Right ventricle myocardium superior (tissue), 1 donor: ENCODE results near the gene CIBAR2. TPM values are rescaled to one million over a fixed set of nuclear protein-coding genes. Genes with fewer than 3 reads are reported as not detected.

Experiments used
- ATAC-seq: fragments of 200-7000 bp; cut with Tn5 transposase; one replicate; pipeline ENCODE4 v1.9.1; 2020; ENCODE audit warnings: mild to moderate bottlenecking; ENCODE audit not compliant: poor library complexity
- DNase-seq: peaks from one replicate; pipeline ENCODE4 v3.0.0-alpha.2; 2020
- intact Hi-C: fragments of 100-400 bp; cut with DNase I; formaldehyde crosslinking; loops from one replicate; pipeline ENCODE4 v1.11.2; 2022
- total RNA-seq: library from RNA; stranded (reverse); fragmentation: NEBNext Ultra II Directional; extraction: Animal tissue kit (Norgen Biotek cat#: 25700); gene quantifications from one replicate; pipeline ENCODE4 v1.2.1, GENCODE V29; 2021
- donor health status: DM: no; HTN: yes; CAD: no; lungs with severe emphysema.

CIBAR2 gene
- total RNA-seq, 1 donor from 2014 or later, result not detected

DNA sequence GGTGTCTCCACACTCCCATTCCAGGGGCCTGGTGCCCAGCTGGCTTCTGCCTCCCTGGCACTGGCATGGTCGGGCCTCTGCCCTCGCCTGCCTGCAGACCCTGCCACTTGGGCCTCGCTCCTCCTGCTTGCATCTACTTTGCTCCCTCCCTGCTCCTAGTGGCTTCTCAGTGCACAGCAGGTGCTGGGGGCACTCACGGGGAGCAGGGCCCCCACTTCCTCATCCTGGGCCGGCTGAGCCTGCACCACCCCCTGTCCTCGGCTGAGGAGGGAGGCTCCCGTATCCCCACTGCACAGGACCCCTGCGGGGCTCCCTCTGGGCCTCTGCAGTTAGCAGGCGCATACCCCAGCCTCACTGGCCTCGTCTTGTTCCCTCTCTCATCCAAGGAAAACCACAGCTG lies 35.2 kb downstream of the CIBAR2 start:
- no peak for DNase-seq
- intact Hi-C loops, result no loop called here

DNA sequence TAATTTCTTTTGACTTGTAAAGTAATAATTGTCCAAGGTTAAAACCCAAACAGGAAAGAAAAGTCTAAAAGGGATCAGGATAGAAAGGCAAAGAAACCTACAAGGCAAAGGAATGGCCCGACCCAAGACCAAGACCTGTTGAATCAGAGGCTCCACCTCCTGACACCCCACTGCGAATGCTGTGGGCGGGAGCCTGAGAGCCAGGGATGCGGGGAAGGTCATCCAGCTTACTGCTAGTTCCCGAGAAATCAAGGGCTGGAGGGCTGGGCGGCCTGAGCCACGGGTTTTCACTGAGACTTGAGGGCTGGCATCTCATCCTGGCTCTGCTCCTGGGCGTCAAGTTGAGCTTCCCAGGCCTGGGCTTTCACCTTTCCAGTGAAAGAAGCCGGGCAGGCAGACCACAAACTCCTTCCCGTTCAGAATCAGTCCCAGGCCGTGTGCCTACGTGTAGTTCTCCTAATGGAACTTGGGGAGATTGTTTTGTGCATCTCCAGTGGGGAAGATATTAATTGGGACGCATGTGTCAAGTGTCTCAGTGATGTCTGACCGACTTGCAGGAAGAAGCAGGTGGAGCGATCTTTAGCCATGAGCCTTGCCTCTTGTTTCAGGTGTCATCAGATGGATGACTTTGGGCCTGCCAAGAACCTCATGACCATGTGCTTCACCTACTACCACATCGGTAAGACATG lies 36.9 kb downstream of the CIBAR2 start:
- DNase-seq, result no peak
- ATAC-seq, result no peak
- intact Hi-C loops, result no loop called here

More for the DNA sequence above, 35.2 kb downstream of the CIBAR2 start:
- no peak for ATAC-seq

DNA sequence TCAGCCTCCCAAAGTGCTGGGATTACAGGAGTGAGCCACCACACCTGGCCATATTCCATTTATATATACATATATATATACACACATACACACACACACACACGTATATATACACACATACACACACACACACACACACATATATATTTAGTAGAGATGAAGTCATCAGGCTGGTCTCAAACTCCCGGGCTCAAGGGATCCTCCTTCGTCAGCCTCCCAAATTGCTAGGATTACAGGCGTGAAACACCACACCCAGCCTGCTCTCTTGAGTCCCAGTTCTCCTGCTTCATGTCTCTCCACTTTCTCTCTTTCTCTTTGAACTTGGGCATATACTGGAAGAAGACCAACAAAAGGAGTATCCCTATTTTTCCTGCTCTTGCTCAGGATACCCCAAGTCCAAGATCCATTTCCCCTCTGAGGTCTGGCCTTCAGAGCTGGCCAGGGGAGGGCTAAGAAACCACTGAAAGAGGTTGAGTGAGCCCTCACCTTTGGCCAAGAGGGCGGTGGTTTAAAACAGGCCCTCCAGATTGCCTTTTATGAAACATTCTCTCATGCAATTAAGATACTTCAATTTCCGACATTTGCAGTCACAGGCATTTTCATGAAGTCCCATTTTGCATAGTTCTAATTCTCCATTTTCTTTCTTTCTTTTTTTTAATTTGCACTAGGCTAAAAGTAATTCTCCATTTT lies 37.9 kb downstream of the CIBAR2 start:
- DNase-seq (no peak), ATAC-seq (no peak)
- intact Hi-C loops, result no loop called here

- intact Hi-C loops, result no loop called here
- peak; percentile 78 for DNase-seq
- peak; percentile 89 for ATAC-seq
These were observed 39.3 kb downstream of the CIBAR2 start for GRCh38 chr16:85072947-85073346.

DNA sequence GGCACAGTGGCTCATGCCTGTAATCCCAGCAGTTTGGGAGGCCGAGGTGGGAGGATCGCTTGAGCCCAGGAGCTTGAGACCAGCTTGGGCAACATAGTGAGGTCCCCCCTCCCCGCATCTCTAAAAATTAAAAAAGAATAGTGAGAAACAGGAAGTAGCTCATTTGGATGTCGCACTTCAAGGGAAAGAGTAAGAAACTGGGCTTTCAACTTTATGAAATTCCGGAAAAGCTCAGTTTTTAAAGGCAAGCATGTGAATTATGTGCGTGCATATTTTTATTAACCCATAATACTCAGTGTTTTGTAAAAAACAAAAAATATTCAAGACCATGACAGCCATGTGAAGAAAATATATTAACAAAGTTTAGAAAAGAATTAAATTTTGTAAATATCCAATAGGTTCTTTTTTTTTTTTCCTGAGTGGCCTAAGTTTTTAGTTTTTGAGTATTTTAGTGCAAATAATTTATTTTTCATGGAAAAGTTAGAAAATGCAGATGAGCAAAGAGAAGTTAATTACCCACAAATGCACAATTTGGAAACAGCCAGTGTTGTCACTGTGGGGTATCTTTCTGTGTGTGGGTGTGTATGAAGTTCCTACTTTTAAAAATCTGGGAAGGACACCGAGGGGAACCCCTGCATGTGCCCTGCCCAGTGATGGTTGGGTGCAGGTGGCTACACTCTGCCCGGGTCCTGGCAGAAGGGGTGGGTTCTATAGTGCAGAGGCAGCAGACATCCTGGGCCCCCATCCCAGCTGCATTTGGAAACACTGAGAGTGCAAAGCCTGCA lies 40.0 kb downstream of the CIBAR2 start:
- ATAC-seq (no peak), DNase-seq (no peak)
- intact Hi-C loops, result no loop called here

DNA sequence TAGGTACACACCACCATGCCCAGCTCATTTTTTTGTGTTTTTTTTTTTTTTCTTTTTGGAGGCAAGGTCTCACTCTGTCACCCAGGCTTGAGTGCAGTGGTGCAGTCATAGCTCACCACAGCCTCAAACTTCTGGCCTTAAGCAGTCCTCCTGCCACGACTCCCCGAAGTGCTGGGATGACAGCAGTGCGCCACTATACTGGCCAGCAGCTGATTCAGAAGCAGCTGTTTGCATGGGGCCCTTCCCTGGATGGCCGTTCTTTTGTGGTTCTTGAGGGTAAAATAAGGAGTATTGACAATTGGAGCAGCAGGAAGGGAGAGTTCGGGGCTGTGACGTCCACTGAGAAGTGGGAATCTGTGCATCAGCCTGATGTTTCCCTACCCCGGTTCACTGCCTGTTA lies 43.1 kb downstream of the CIBAR2 start:
- no peak for ATAC-seq
- DNase-seq, result no peak
- intact Hi-C loops, result no loop called here

- ATAC-seq, result no peak
- intact Hi-C loops, result no loop called here
- DNase-seq, result no peak
These were observed 43.5 kb downstream of the CIBAR2 start for GRCh38 chr16:85068746-85069145.

- ATAC-seq (no peak), DNase-seq (no peak)
- intact Hi-C loops, result no loop called here
These were observed 44.8 kb downstream of the CIBAR2 start for GRCh38 chr16:85067426-85067825.

GRCh38 chr16:85067024-85067423 lies 45.2 kb downstream of the CIBAR2 start:
- intact Hi-C loops, result no loop called here
- DNase-seq, result no peak
- peak; percentile 11 for ATAC-seq

DNA sequence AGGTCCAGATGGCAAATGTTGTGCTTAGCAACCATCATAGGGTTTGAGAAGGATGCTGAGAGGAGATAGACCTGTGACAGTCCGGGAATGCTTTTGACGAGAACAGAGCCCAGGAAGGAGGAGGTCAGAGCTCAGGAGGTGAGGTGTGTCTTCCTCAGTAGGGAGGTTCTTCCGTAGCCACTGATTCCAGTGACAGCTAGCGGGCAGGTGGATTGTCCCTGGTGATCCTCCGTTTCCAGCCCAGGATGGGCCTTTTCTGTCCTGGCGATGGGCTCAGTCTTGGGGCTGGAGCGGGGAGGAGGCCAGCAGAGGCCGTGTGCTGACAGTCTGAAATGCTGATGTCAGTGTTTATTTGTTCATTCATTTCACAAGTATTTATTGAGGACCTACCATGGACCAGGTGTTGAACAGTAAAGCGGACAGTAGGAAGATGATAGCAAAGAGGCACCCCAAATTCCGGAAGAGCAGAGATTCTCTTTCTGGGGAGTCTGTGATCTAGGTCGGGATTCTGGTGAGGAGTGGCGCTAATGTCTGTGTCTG lies 45.9 kb downstream of the CIBAR2 start:
- intact Hi-C loops, result no loop called here
- no peak for DNase-seq
- ATAC-seq, result no peak

- DNase-seq (peak; percentile 5), ATAC-seq (no peak)
- intact Hi-C loops, result no loop called here
These were observed 47.2 kb downstream of the CIBAR2 start for GRCh38 chr16:85065099-85065498.

- intact Hi-C loops, result no loop called here
- no peak for ATAC-seq
- no peak for DNase-seq
These were observed 48.1 kb downstream of the CIBAR2 start for GRCh38 chr16:85064186-85064585.

DNA sequence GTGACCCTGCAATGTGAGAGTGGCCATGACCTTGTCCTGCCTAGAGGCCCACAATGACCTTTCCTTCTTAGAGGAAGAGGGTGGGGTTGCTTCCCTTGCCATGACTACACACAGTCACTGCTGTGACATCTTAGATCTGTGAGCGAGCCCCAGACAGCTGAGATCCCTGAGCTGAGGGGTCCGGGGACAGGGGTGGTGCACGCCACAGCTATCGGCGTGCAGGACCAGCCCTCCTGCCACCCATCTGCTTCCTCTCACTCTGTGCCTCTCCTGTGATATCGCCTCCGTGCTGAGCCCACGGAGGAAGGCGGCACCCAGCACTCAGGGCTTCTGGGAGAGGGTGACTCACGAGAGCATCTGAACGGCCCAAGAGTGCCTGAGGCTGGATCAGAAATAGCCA lies 49.4 kb downstream of the CIBAR2 start:
- ATAC-seq (peak; percentile 19), DNase-seq (peak; percentile 27)
- intact Hi-C loops, result no loop called here

DNA sequence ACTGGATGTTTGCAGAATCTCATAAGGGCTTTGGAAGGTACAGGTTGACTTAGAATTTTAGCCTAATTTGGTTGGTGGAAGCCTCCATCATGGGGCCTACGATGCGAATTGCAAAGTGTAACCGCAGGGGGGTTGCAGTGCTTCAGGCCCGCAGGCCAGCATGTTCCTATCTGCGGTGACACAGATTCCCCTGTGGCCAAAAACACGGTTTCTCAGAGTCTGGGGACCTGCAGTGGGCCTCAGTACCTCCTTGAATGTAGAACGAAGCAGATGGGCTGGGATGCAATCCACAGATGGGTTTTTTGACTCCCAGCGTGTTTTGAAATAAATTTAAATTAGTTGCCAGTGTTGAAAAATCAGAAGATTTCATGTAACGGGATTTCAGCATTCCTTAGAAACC lies 49.9 kb downstream of the CIBAR2 start:
- DNase-seq (no peak), ATAC-seq (no peak)
- intact Hi-C loops, result no loop called here

DNA sequence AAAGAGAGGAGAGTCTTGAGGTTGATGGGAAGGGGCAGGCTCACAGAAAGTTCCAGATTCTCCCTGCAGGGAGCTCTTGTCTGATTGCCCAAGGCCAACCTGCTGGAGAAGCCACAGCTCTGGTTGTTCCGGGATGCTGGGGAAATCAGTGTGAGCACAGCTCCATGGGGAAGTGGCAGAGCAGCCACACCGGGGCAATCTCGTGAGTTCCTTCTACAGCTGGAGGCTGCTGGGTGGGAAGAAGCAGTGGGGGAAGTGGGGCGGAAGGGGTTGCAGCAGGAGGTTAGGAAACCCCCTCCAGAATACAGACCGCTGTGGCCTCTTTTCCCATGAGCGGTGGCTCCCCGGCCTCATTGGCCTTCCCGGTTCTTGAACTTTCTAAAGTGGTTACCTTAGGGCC lies 50.7 kb downstream of the CIBAR2 start:
- intact Hi-C loops, result no loop called here
- ATAC-seq (peak; percentile 55), DNase-seq (peak; percentile 76)

DNA sequence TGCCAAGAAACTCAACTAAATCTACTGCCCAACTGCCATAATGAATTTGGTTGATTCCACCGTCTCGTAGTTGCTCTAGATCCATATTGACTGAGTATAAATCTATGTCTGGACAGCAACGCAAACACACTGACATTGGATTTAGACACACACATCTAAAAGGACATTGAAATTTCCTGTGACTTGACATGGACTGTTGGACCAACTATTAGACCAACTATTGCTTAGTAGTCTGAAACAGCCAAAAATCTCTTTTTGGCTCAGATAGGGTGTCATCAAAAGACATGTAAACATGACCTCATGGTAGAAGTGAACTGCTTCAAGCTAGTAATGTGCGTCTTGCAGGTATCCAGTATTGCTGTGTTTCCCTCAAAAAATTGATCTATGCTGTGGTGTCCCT lies 53.4 kb downstream of the CIBAR2 start:
- ATAC-seq, result no peak
- intact Hi-C loops, result no loop called here
- DNase-seq, result no peak

GRCh38 chr16:85057948-85058347 lies 54.3 kb downstream of the CIBAR2 start:
- ATAC-seq, result peak; percentile 75
- peak; percentile 34 for DNase-seq
- intact Hi-C loops, result no loop called here

GRCh38 chr16:85057212-85057889 lies 54.9 kb downstream of the CIBAR2 start:
- DNase-seq (peak; percentile 7), ATAC-seq (no peak)
- intact Hi-C loops, result no loop called here

DNA sequence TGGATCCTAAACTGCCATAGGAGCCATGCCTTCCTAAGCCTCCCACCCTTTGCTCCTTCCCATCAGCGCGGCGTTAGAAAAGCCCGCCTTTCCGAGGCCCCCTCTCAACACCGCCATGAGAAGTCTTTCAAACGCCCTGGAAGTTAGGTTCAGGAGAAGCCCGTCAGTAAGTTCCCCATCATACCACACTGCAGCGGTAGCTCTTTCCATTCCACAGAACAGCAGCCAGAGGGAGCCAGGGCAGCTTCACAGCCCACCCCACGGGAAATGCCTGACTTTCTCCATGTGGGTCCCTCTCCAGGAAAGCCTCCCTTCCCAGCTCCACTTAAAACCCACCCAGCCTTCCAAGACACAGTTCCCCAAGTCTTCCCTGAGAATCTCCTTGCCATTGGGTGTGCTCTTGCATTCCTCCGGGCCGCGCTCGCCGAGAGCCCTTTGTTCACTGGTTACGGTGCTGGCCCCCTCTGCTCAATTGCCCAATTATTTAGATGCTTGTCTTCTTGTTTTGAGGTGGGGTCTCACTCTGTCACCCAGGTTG lies 56.0 kb downstream of the CIBAR2 start:
- intact Hi-C loops, result no loop called here
- ATAC-seq (peak; percentile 70), DNase-seq (peak; percentile 51)
